Measurements from ENCODE around the gene CEACAM19. TPM values are rescaled to one million over a fixed set of nuclear protein-coding genes. Genes with fewer than 3 reads are reported as not detected.
A peak's percentile ranks its signal among the peaks of the same experiment; 100 is the strongest.

Gene CEACAM19
- total and polyA plus RNA-seq, 2 of the 8 experiments (the other 6 are each of a cell fraction or from before 2014, with no cell fraction given): 3.1 to 3.4 TPM

DNA sequence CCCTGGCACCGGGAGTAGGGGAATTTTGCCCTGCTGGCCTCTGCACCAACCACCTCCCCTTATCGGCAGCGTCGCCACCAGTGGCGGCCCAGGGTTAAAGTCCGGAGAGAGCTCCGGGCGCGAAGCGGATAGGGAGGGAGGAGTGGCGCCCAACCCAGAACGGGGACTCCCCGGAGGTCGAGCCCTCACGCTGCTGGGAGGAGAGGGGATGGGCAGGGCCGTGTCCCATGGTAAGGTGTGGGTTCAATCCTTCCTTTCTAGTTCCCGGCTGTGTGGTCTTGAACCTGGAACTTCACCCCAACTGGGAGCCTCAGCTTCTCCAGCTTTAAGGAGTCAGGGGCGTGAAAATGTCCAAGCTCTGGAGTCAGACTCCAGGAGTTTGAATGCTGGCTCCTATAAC lies 54.0 kb downstream of the CEACAM19 start:
- Histone ChIP-seq H4K91ac (replicated peaks; ENCODE audit: insufficient read length, low read length) (no peak overlapping the region), H3K27me3 (replicated peaks in 1 of 4; ENCODE audit: control insufficient read depth in 3 of 4, extremely low read depth in 1 of 4, insufficient read depth in 3 of 4, low read length in 3 of 4) (no peaks in the 10 kb centered on the region; a peak in 1 of 7 replicates), H2AFZ (ENCODE audit: low read length) (peak overlapping the region; percentile 34; the same call in 1 of the 2 replicates), H3K23me2 (ENCODE audit: low read depth, low read length) (no peaks in the 10 kb centered on the region), H3K56ac (replicated peaks; ENCODE audit: insufficient read length, low read depth, low read length) (no peak overlapping the region), H3K18ac (ENCODE audit: extremely low read depth, low read length) (no peak overlapping the region; the same call in 1 of the 2 replicates), H2BK20ac (ENCODE audit: low read length) (no peak overlapping the region), H3K4me3 (ENCODE audit: extremely low read depth in 1 of 4, insufficient read depth in 2 of 4, low read depth in 3 of 4, low read length in 4 of 4) (no peak overlapping the region), H4K5ac (ENCODE audit: insufficient read length, low read depth, low read length) (no peak overlapping the region), H3K79me1 (ENCODE audit: low read depth, low read length) (no peaks in the 10 kb centered on the region), H2BK12ac (ENCODE audit: low read depth, low read length) (peak overlapping the region; percentile 68; the same call in 1 of the 2 replicates), H3K27ac (ENCODE audit: low read depth, low read length) (no peak overlapping the region), H3K79me2 (ENCODE audit: control insufficient read depth in 1 of 2, insufficient read depth in 2 of 2, low read length in 2 of 2) (no peaks in the 10 kb centered on the region), H3K9ac (replicated peaks in 1 of 4; ENCODE audit: extremely low read depth in 1 of 4, low read depth in 3 of 4, low read length in 3 of 4) (no peak overlapping the region), H3K36me3 (ENCODE audit: control insufficient read depth in 2 of 4, insufficient read depth in 4 of 4, low read length in 3 of 4) (no peaks in the 10 kb centered on the region), H4K20me1 (replicated peaks in 1 of 2; ENCODE audit: control insufficient read depth in 1 of 2, insufficient read depth in 2 of 2, low read length in 2 of 2) (no peaks in the 10 kb centered on the region), H3K23ac (ENCODE audit: insufficient read length) (no peak overlapping the region), H3K14ac (ENCODE audit: insufficient read length) (no peak overlapping the region), H3K9me3 (ENCODE audit: insufficient read depth in 2 of 2, low read depth in 1 of 2, low read length in 1 of 2) (no peaks in the 10 kb centered on the region), H2BK15ac (ENCODE audit: low read length) (no peak overlapping the region), H4K8ac (ENCODE audit: extremely low read depth, insufficient read depth, low read length) (peak overlapping the region; percentile 35), H2BK5ac (ENCODE audit: low read depth, low read length) (no peak overlapping the region), H2BK120ac (replicated peaks; ENCODE audit: low read depth, low read length) (no peak overlapping the region), H3K4me1 (replicated peaks in 1 of 4; ENCODE audit: control insufficient read depth in 3 of 4, insufficient read depth in 4 of 4, low read length in 3 of 4) (peaks cover 0 to 3% (median 0%) of the 10 kb centered on the region in 4 experiments; a peak in 1 of 7 replicates), H3K4ac (replicated peaks; ENCODE audit: insufficient read length, low read depth, low read length) (no peak overlapping the region), H2AK5ac (ENCODE audit: low read depth, low read length) (no peak overlapping the region), H3K4me2 (ENCODE audit: insufficient read depth in 1 of 2, low read depth in 2 of 2, low read length in 2 of 2) (no peak overlapping the region)
- no peak for DNase-seq (ENCODE audit: low read depth in 1 of 2, low spot score in 2 of 2)
- no peak for FAIRE-seq
- TF ChIP-seq TAF7 (optimal IDR thresholded peaks at IDR 0.05; ENCODE audit: borderline replicate concordance, low read depth, low read length): no peak
- TF ChIP-seq BRCA1 (IDR thresholded peaks at IDR 0.05; ENCODE audit: low read depth, low read length): no peak
- TF ChIP-seq CHD2 (IDR thresholded peaks at IDR 0.05; ENCODE audit: low read length): no peak
- WGBS, 2 experiments (ENCODE audit: extremely low coverage in 1 of 2, insufficient coverage in 1 of 2, insufficient read length in 1 of 2, insufficient replicate concordance in 2 of 2, low coverage in 1 of 2, low lambda C conversion rate in 2 of 2, missing lambda C conversion rate in 1 of 2): 70% methylated on average over 5 of the region's 18 CpGs; no CpG with 5 or more reads in 1 of the 2 experiments
- ChIA-PET CTCF (ENCODE audit: partially characterized antibody) (interaction anchor here (0.6 to 20.6 kb wide), 27 partner anchors 7 to 186 kb away, joined by 3 to 468 read pairs (median 10); partner anchors contain the start of genes BCAM and NECTIN2), POLR2A (ENCODE audit: partially characterized antibody) (interaction anchor here (0.6 to 1.7 kb wide), 4 partner anchors 36 to 148 kb away, joined by 3 to 5 read pairs (median 3); no protein-coding TSS in a partner anchor)
